ENCODE measurements around the gene FLT4. TPM values are rescaled to one million over a fixed set of nuclear protein-coding genes. Genes with fewer than 3 reads are reported as not detected.

The FLT4 gene
- total RNA-seq, 1 experiment from 2014 or later, result 0.44 TPM

DNA sequence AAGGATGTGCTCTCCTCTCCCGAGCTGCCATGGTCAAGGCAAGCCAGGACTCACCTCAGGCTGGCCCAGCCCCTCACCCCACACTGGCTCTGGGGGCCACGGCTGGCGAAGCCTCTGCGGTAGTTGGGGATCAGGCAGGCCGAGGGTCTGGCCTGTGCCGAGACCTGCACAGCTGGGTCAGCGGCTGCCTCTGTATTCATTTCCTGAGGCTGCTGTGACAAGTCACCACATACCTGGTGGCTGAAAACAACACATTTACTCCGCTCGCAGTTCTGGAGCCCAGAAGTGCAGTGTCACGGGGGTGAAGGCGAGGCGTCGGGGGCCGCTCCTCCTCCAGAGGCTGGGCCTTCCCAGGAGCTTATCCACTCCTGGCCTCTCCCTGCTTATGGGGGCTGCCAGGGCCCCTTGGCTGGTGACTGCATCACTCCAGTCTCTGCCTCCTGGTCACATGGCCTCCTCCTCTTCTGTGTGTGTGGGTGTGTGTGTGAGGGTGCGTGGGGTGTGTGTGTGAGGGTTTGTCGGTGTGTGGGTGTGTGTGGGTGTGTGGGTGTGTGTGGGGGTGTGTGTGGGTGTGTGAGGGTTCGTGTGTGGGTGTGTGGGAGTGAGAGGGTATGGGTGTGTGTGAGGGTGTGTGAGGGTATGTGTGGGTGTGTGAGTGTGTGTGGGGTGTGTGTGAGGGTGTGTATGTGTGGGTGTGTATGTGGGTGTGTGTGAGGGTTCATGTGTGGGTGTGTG lies 54.9 kb downstream of the FLT4 start:
- no TSS peak for BruUV-seq (replicated peaks)
- CTCF ChIA-PET, result no interaction called here
- in situ Hi-C loops (cut with HindIII; ENCODE audit: low pct_unique_long_range_greater_than_20kb, low sequenced_read_pairs), result no loop called here

DNA sequence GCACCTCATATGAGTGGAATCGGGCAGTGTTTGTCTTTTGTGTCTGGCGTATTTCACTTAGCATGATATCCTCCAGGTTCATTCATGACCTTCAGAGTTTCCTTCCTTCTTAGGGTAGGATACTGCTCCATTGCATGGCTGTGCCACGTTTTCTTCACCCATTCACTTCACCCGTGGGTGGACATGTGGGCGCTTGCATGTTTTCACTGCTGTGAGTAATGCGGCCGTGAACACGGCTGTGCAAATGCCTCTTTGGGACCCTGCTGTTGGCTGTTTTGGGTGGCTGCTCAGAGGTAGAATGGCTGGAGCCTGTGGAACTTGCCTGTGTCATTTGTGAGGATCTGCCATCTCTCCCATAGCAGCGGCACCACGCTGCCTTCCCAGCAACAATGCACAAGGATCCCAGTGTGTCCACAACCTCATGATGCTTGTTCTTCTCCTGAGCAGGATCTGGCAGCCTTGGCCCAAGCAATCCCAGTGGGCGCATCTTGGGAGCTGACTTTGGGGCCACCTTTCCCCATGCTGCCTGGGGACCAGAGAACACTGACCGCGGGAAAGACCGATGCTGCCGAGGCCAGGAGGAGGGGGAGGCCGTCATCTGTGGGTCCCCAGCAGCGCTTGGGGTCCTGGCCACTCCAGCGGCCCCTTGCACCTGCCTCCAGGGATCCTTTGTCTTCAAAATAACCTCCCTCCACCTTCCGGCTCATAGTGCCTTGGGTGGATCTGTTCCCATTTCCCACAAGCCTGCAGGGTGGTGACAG lies 55.8 kb downstream of the FLT4 start:
- CTCF ChIA-PET, result no interaction called here
- Histone ChIP-seq H3K4me1 (ENCODE audit: control insufficient read depth, insufficient read depth, low read length) (no peaks in the 10 kb centered on the region), H3K27ac (ENCODE audit: low read length) (no peak overlapping the region), H3K9me3 (ENCODE audit: control insufficient read depth, insufficient read depth, low read depth, low read length) (no peaks in the 10 kb centered on the region), H3K36me3 (ENCODE audit: control insufficient read depth, insufficient read depth, low read length) (no peaks in the 10 kb centered on the region), H3K4me3 (ENCODE audit: low read depth in 2 of 2, low read length in 2 of 2) (no peak overlapping the region), H3K27me3 (ENCODE audit: control insufficient read depth, insufficient read depth, low read length) (peaks cover 2% of the 10 kb centered on the region; the same call in 1 of the 2 replicates)
- DNase-seq (ENCODE audit: low read depth, low spot score) (no peak), ATAC-seq (no peak)
- TF ChIP-seq, protein P1, sequence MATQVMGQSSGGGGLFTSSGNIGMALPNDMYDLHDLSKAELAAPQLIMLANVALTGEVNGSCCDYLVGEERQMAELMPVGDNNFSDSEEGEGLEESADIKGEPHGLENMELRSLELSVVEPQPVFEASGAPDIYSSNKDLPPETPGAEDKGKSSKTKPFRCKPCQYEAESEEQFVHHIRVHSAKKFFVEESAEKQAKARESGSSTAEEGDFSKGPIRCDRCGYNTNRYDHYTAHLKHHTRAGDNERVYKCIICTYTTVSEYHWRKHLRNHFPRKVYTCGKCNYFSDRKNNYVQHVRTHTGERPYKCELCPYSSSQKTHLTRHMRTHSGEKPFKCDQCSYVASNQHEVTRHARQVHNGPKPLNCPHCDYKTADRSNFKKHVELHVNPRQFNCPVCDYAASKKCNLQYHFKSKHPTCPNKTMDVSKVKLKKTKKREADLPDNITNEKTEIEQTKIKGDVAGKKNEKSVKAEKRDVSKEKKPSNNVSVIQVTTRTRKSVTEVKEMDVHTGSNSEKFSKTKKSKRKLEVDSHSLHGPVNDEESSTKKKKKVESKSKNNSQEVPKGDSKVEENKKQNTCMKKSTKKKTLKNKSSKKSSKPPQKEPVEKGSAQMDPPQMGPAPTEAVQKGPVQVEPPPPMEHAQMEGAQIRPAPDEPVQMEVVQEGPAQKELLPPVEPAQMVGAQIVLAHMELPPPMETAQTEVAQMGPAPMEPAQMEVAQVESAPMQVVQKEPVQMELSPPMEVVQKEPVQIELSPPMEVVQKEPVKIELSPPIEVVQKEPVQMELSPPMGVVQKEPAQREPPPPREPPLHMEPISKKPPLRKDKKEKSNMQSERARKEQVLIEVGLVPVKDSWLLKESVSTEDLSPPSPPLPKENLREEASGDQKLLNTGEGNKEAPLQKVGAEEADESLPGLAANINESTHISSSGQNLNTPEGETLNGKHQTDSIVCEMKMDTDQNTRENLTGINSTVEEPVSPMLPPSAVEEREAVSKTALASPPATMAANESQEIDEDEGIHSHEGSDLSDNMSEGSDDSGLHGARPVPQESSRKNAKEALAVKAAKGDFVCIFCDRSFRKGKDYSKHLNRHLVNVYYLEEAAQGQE (IDR thresholded peaks at IDR 0.05; ENCODE audit: insufficient read depth in 1 of 2, low read depth in 2 of 2, low read length in 1 of 2), result no peak
- no peak for TF ChIP-seq TCF7L2 (IDR thresholded peaks at IDR 0.05; ENCODE audit: low read depth, low read length)
- TF ChIP-seq, protein P2, sequence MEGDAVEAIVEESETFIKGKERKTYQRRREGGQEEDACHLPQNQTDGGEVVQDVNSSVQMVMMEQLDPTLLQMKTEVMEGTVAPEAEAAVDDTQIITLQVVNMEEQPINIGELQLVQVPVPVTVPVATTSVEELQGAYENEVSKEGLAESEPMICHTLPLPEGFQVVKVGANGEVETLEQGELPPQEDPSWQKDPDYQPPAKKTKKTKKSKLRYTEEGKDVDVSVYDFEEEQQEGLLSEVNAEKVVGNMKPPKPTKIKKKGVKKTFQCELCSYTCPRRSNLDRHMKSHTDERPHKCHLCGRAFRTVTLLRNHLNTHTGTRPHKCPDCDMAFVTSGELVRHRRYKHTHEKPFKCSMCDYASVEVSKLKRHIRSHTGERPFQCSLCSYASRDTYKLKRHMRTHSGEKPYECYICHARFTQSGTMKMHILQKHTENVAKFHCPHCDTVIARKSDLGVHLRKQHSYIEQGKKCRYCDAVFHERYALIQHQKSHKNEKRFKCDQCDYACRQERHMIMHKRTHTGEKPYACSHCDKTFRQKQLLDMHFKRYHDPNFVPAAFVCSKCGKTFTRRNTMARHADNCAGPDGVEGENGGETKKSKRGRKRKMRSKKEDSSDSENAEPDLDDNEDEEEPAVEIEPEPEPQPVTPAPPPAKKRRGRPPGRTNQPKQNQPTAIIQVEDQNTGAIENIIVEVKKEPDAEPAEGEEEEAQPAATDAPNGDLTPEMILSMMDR (IDR thresholded peaks at IDR 0.05), result no peak
- TF ChIP-seq SIN3A (IDR thresholded peaks at IDR 0.05; ENCODE audit: borderline replicate concordance, insufficient read depth, low read depth, low read length), result no peak
- TF ChIP-seq POLR2AphosphoS5 (IDR thresholded peaks at IDR 0.05; ENCODE audit: low read depth, low read length), result no peak
- in situ Hi-C loops (cut with HindIII; ENCODE audit: low pct_unique_long_range_greater_than_20kb, low sequenced_read_pairs) (no loop called here), intact Hi-C loops (cut with micrococcal nuclease; ENCODE audit: unreplicated experiment) (no loop called here)
- POLR2A ChIA-PET, result interaction anchor here (0.6 to 0.7 kb wide), 2 partner anchors 21 to 240 kb away, joined by 3 to 4 read pairs; no protein-coding TSS in a partner anchor
- no TSS peak for BruUV-seq (replicated peaks)

More for the DNA sequence above, 54.9 kb downstream of the FLT4 start:
- DNase-seq (ENCODE audit: low read depth, low spot score), result no peak
- POLR2A ChIA-PET, result interaction anchor here (0.6 kb wide), 1 partner anchor 22 kb away, joined by 3 read pairs; no protein-coding TSS in a partner anchor
- no peaks in the 10 kb centered on the region for H3K36me3 ChIP-seq (ENCODE audit: control insufficient read depth, insufficient read depth, low read length)
- intact Hi-C loops (cut with micrococcal nuclease; ENCODE audit: unreplicated experiment), result no loop called here
- no peak for ATAC-seq
- H3K4me1 ChIP-seq (ENCODE audit: control insufficient read depth, insufficient read depth, low read length), result no peaks in the 10 kb centered on the region
- no peaks in the 10 kb centered on the region for H3K9me3 ChIP-seq (ENCODE audit: control insufficient read depth, insufficient read depth, low read depth, low read length)
- H3K4me3 ChIP-seq (ENCODE audit: low read depth in 2 of 2, low read length in 2 of 2), result no peak overlapping the region
- H3K27ac ChIP-seq (ENCODE audit: low read length), result no peak overlapping the region
- TF ChIP-seq SIN3A (IDR thresholded peaks at IDR 0.05; ENCODE audit: borderline replicate concordance, insufficient read depth, low read depth, low read length) (no peak), POLR2AphosphoS5 (IDR thresholded peaks at IDR 0.05; ENCODE audit: low read depth, low read length) (no peak), TCF7L2 (IDR thresholded peaks at IDR 0.05; ENCODE audit: low read depth, low read length) (no peak)
- TF ChIP-seq, protein P2 (IDR thresholded peaks at IDR 0.05), result no peak
- TF ChIP-seq, protein P1 (IDR thresholded peaks at IDR 0.05; ENCODE audit: insufficient read depth in 1 of 2, low read depth in 2 of 2, low read length in 1 of 2), result no peak
- peaks cover under 1% of the 10 kb centered on the region; the same call in 1 of the 2 replicates for H3K27me3 ChIP-seq (ENCODE audit: control insufficient read depth, insufficient read depth, low read length)
